NCI-H345 (cell line): ENCODE data around the gene TBC1D14.
"Not testable (repeated sequence)": the region's sequence is repeated elsewhere in the genome, so short reads cannot be mapped to it uniquely, and the experiment has no call there.

ENCODE experiments used
- DNase-seq: peaks from one replicate; lab custom pipeline; 2025; lab: John Stamatoyannopoulos, UW

Gene TBC1D14

GRCh38 chr4:6910340-6910959, 824 bp downstream of the TBC1D14 start:
- no peak for DNase-seq

- no peak for DNase-seq
Measured at GRCh38 chr4:6910960-6911874, 1.6 kb downstream of the TBC1D14 start.

- not testable (repeated sequence) for DNase-seq
Measured at GRCh38 chr4:6911917-6912316, 2.3 kb downstream of the TBC1D14 start.

GRCh38 chr4:6912441-6912840, 2.8 kb downstream of the TBC1D14 start:
- no peak for DNase-seq

GRCh38 chr4:6913350-6913905, 3.8 kb downstream of the TBC1D14 start:
- no peak for DNase-seq

- DNase-seq: no peak
Measured at GRCh38 chr4:6914448-6914847, 4.8 kb downstream of the TBC1D14 start.

GRCh38 chr4:6915041-6916005, 5.7 kb downstream of the TBC1D14 start:
- no peak for DNase-seq

- DNase-seq: no peak
Measured at GRCh38 chr4:6916069-6916586, 6.5 kb downstream of the TBC1D14 start.

- DNase-seq: no peak
Measured at GRCh38 chr4:6916587-6917460, 7.2 kb downstream of the TBC1D14 start.

- peak; percentile 94 for DNase-seq
Measured at GRCh38 chr4:6917461-6918271, 8.0 kb downstream of the TBC1D14 start.

- no peak for DNase-seq
Measured at GRCh38 chr4:6918338-6918737, 8.7 kb downstream of the TBC1D14 start.

GRCh38 chr4:6920171-6920570, 10.5 kb downstream of the TBC1D14 start:
- DNase-seq: no peak

- no peak for DNase-seq
Measured at GRCh38 chr4:6923507-6923906, 13.9 kb downstream of the TBC1D14 start.

GRCh38 chr4:6924361-6924779, 14.7 kb downstream of the TBC1D14 start:
- no peak for DNase-seq

- DNase-seq: no peak
Measured at GRCh38 chr4:6925357-6925836, 15.8 kb downstream of the TBC1D14 start.

- no peak for DNase-seq
Measured at GRCh38 chr4:6926081-6926480, 16.5 kb downstream of the TBC1D14 start.

GRCh38 chr4:6926681-6927478, 17.3 kb downstream of the TBC1D14 start:
- no peak for DNase-seq

- DNase-seq: no peak
Measured at GRCh38 chr4:6928081-6928480, 18.5 kb downstream of the TBC1D14 start.

- no peak for DNase-seq
Measured at GRCh38 chr4:6929339-6929811, 19.7 kb downstream of the TBC1D14 start.
